GM19452 (cell line): ENCODE results near the gene IRF1.
"Not testable (repeated sequence)": the region's sequence is repeated elsewhere in the genome, so short reads cannot be mapped to it uniquely, and the experiment has no call there.

Experiments
- ATAC-seq: cut with Tn5 transposase; IDR thresholded peaks from one replicate; pipeline ENCODE4 v1.9.1; 2021; ENCODE audit not compliant: unreplicated experiment

IRF1 gene

DNA sequence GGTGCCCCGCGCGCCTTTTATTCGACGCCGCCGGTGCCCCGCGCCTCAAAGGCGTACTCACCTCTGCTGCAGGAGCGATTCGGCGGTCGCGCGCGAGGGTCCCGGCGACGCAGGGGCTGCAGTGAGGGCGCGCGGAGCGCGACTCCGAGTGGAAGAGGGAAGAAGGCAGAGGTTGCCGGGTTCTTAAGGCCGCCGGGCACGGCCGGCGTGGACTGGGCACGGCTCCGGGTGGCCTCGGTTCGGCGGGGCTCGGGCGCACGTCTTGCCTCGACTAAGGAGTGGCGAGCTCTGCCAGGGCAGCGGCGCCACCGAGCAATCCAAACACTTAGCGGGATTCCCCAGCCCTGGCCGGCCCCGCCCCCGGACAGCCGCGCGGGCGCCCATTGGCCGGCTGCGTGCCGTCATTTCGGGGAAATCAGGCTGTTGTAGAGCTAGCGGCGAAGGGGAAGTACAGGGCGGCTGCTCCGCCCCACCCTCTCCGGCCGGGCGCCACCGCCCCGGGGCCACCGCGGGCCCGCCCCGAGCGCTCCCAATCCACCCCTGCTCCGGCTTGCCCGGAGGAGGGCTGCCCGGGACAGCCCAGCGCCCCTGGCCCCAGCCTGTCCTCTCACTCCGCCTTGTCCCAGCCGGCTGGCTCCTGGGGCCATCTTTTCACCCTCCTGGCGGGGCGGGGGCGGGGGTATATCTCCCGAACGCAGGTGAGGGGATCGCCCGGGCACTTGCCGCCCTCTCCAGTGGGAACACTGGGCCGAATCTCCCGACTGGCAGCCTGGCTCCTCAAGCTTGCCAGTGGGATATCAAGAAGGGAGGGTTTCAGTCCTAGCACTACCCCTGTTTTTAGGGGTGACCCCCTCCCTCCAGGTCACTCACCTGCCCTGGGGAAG is at the start of gene IRF1:
TSS of gene IRF1 (minus strand) at position 290 of the 884 bp plus-strand sequence. CDS start 1,295 bp downstream, outside the sequence.
- ATAC-seq = peak; percentile 74

- ATAC-seq = no peak
Measured at GRCh38 chr5:132540149-132540548, 49.6 kb upstream of the IRF1 start.

DNA sequence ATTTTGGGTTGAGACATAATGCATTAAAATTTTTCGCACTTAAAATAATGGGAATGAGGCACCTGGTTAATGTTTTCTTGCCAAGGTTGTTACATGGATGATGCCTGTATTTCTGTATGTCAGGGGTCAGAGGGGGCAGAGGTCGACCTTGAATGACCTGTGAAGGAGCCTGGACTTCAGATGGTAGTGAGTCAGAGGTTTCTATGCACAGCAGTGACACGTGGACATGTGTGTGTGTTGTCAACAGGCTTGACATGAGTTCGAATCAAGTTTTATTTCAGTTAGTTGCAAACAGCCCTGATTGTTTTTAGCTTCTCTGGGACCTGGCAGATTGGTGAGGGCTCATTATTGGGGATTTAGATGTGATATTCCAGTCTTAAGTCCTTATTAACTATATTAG is 49.1 kb upstream of the IRF1 start:
- no peak for ATAC-seq

- ATAC-seq = no peak
Measured at GRCh38 chr5:132530946-132531345, 40.4 kb upstream of the IRF1 start.

DNA sequence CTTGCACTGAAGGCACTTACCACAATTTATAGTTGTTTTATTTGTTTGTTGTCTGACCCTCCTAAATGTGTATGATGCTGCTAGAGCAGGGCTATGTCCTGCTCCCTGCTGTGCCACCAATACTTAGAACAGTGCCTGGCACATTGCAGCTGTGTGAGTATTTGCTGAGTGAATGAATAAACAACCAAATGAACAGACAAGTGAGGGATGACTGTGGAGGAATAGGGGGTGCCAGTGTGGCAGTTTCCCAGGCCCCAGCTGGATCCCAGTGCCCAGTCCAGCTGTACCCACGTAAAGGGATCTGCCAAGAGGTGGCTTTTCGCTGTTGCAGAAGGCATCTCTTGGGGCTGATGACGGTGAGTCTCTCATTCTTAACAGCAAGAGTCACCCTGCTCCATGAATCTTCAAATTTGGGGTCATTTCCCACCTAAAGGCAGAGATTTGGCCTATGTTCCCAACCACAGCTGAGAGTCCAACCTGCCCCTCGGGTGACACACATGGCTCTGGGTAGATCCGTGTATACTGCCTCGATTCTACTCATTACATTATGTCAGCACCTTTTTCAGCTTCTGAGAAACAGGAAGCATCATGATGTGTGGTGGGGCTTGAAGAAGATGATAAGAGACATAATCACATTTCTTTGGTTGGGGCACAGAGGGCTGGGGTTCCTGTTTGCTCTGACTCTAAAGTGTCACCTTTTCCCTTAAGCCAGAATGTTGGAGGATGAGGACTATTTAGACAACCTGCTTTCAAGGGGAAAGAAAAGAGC is 38.5 kb upstream of the IRF1 start:
- ATAC-seq = no peak

DNA sequence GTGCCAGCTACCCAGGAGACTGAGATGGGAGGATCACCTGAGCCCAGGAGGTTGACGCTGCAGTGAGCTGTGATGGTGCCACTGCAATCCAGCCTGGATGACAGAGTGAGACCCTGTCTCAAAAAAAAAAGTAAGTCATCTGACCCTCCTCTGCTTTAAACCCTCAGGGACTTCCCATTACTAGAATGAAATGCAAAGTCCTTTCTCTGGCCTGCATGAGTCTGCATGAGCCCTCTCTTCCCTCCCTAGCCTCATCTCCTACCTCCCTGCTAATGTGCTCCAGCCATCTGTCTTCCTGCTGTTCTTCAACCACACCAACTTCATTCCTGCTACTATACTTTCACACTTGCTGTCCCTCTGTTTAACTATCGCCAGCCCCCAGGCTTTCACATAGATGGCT is 37.4 kb upstream of the IRF1 start:
- no peak for ATAC-seq

DNA sequence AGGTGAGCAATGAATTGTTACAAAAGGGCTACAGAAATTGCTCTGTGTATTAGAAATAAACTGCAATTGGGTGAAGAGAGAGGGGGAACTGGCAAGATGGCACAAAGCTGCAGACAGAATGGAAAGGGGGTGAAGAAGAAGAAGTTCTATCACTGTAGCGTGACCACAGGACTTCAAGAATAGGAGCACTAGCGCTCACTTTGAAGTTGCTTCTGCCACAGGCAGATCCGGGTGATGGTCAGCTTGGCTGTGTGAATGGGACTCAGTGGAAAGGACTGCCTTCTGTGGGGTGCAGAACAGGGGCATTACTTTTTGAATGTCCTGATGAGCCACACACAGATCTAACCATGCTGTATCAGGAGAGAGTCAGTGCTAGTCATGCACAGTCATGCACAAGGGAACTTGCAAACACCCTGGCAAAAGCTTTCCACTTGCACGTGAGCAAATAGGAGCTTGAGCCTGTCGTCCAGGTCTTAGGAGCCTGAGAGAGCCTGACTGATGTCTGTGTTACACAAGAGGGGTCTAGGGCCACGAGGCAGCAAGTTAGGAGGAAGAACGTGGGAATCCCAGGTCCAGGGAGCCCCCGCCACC is 36.5 kb upstream of the IRF1 start:
- ATAC-seq = no peak

- ATAC-seq = no peak
Measured at GRCh38 chr5:132526290-132526973, 35.9 kb upstream of the IRF1 start.

GRCh38 chr5:132525299-132525724 is 34.7 kb upstream of the IRF1 start:
- ATAC-seq = peak; percentile 73

DNA sequence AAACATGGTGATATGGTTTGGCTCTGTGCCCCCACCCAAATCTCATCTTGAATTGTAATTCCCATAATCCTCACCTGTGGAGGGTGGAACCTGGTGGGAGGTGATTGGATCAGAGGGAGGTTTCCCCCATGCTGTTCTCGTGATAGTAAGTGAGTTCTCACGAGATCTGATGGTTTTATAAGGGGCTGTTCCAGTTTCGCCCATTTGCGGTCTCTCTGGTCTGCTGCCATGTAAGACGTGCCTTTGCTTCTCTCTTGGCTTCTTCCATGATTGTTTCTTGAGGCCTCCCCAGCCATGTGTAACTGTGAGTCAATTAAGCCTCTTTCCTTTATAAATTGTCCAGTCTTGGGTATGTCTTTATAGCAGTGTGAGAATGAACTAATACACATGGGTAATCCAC is 34.3 kb upstream of the IRF1 start:
- ATAC-seq = not testable (repeated sequence)

DNA sequence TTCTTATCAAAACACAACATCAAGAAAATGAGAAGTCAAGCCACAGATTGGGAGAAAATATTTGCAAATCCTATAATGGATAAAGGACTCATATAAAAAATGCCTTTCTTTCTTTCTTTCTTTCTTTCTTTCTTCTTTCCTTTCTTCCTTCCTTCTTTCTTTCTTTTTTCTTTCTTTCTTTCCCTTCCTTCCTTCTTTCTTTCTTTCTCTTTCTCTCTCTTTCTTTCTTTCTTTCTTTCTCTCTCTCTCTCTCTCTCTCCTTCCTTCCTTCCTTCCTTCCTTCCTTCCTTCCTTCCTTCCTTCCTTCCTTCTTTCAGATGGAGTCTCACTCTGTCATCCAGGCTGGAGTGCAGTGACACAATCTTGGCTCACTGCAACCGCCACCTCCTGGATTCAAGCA is 31.5 kb upstream of the IRF1 start:
- not testable (repeated sequence) for ATAC-seq

DNA sequence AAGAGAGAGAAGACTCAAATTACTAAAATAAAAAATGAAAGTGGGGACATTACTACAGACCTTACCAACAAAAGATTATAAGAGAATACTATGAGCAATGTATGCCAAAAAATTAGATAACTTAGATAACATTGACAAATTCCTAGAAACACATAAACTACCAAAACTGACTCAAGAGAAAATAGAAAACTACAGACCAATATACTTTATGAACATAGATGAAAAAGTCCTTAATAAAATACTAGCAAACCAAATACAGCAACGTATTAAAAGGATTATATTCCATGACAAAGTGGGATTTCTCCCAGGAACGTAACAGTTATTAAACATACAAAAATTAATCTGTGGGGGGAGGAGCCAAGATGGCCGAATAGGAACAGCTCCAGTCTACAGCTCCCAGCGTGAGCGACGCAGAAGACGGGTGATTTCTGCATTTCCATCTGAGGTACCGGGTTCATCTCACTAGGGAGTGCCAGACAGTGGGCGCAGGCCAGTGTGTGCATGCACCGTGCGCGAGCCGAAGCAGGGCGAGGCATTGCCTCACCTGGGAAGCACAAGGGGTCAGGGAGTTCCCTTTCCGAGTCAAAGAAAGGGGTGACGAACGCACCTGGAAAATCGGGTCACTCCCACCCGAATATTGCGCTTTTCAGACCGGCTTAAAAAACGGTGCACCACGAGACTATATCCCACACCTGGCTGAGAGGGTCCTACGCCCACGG is 23.2 kb upstream of the IRF1 start:
- ATAC-seq = not testable (repeated sequence)

DNA sequence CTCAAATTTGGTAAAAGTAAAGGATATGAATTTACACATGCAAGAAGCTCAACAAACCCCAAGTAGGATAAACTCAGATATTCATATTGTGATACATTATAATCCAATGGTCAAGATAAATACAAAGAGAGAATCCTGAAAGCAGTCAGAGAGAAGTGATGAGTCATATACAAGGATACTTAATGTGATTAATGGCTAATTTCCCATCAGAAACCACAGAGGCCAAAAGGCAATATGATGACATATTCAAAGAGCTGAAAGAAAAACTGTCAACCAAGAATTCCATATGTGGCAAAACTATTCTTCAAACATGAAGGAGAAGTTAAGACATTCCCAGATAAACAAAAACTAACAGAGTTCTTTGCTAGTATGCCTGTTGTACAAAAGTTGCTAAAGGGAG is 19.5 kb upstream of the IRF1 start:
- ATAC-seq = no peak

DNA sequence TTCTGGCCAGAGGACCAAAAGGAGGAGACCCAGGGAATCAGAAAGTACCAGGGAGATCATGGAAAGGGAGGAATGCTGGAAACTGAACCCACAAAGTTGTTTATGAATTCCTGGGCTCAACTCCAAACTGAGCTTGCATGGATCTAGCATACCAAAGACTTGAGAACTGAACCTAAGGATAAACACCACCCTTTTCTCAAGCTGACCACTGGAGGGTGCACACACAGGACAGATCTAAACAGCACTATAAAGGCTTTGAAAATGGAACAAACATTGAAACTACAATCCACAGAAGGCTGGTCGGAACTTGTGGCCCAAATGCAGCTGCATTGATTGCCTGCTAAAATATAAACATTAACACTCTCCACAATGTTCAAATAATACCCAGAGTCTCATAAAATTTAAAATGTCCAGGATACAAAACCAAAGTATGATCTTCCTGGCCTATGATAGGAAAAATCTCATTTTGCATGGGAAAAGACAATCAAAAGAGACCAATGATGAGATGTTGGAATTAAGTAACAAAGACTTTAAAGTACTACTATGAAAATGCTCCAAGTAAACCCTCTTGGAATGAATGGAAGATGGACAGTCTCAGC is 15.6 kb upstream of the IRF1 start:
- no peak for ATAC-seq

GRCh38 chr5:132505641-132506040 is 15.1 kb upstream of the IRF1 start:
- no peak for ATAC-seq

- no peak for ATAC-seq
Measured at GRCh38 chr5:132504746-132505145, 14.2 kb upstream of the IRF1 start.

DNA sequence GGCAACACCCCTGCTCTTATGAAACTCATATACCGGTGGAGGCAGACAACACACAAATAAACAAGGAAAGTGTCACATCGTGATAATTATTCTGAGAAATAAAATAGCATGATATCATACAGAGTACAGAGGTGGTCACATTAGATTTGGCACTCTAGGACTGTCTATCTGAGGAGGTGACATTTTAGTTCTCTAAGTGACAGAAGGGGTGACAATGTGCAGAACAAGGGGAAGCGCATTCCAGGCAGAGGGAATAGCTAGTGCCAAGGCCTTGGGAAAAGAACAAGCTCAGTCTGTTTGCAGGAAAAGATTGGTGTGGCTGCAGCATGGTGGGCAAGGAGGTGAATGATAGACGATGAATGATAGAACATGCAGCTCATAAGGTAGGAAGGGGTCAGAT is 12.7 kb upstream of the IRF1 start:
- no peak for ATAC-seq

DNA sequence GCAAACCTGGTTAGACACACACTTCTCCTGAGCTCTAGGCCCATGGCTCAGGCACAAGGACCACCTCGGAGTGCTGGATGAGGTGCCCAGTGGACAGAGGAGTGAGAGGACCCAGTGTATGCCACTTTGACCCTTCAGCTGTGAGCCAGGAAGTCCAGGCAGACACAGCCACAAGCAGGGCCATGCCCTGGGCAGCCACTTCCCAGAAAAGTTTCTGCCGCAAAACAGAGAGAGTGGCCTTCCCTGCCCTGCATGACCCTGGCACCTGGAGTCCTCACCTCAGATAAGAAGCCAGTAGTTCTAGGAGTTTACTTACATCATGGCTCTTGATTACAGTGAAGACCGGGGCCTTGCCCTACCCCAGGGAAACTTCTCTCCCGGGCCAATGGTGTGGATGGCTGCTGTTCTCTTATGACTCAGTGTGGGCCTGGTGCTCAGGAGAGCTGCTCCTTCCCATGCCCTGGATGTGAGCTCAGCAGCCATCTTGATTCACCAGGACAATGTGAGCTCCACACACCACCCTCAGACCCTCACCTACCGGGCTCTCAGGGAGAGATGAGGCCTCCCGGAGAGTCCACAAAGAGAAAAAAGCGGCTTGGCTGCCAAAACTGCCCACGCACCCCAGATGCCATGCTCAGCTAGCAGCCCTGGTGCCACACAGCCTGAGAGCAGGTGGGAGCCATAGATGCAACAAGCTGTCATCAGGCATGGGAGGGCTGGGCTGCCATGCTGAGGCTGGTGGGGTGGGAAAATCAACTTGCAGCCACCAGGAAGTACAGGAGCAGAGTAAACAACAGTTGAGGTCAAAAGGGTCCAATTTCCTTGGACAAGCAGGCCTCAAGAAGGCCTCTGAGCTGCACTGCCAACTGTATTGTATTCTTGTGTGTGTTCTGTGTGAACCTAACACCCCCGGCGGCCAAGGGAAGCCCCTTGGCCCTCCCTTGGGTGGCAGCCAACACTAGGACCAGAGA is 11.7 kb upstream of the IRF1 start:
- no peak for ATAC-seq

- no peak for ATAC-seq
Measured at GRCh38 chr5:132501629-132501956, 11.0 kb upstream of the IRF1 start.
